AG09319 (cell line): ENCODE results near the gene RBM6.
"Not testable (repeated sequence)": the region's sequence is repeated elsewhere in the genome, so short reads cannot be mapped to it uniquely, and the experiment has no call there.

Experiments
- DNase-seq: peaks from one replicate; pipeline ENCODE4 v3.0.0-alpha.2; 2010; ENCODE audit warnings: low read depth; ENCODE audit errors: extremely low read depth
- TF ChIP-seq, protein P1 (sequence below): IDR thresholded peaks from 2 replicates; pipeline ENCODE4 v1.5.1; 2011; ENCODE audit warnings: low read depth, mild to moderate bottlenecking, inconsistent platforms, low read length, moderate library complexity

RBM6 gene

DNA sequence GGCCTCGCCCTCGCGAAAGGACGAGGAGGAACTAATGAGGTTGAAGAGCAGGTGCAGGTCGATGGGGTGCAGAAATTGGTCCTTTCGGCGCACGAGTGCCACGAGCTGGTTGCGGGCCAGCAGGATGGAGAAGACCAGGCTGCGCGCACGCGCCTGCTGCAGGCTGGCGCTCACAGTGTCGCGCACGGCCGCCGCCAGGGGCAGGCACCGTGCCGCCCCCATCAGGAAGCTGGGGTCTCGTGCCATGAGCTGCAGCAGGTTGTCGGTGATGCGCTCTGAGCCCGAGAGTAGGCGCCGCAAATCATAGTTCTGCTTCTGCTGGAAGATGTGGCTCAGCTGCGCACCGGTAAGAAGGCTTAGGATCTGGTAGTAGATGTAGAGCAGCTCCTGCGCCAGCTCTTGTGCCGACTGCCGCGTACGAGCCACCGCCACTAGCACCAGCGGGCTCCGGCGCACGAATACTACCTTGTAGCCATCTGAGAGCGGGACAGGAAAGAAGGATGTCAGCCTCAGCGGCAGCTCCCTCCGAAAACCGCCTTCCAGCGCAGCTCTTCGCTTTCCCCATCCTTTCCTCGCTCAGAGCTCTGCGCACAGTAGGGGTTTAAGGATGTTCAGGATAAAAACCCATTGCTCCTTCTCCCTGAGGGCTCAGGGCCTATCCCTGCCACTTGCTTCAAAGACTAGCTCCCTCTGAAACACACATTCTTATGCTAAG is 29.4 kb upstream of the RBM6 start:
- TF ChIP-seq, protein P1, sequence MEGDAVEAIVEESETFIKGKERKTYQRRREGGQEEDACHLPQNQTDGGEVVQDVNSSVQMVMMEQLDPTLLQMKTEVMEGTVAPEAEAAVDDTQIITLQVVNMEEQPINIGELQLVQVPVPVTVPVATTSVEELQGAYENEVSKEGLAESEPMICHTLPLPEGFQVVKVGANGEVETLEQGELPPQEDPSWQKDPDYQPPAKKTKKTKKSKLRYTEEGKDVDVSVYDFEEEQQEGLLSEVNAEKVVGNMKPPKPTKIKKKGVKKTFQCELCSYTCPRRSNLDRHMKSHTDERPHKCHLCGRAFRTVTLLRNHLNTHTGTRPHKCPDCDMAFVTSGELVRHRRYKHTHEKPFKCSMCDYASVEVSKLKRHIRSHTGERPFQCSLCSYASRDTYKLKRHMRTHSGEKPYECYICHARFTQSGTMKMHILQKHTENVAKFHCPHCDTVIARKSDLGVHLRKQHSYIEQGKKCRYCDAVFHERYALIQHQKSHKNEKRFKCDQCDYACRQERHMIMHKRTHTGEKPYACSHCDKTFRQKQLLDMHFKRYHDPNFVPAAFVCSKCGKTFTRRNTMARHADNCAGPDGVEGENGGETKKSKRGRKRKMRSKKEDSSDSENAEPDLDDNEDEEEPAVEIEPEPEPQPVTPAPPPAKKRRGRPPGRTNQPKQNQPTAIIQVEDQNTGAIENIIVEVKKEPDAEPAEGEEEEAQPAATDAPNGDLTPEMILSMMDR, result no peak
- DNase-seq, result no peak

DNA sequence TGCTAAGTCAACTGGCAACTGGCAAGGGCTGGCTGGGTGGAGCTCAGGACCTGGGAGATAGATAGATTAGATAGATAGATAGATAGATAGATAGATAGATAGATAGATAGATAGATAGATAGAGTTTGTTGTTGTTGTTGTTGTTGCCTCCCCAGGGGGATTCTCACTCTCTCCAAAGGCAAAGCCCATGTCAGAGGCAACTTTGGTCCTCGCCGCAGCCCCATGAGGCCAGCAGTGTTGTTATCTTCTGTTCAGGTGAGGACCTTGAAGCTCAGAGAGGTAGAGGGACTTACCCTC is 28.9 kb upstream of the RBM6 start:
- DNase-seq, result no peak
- TF ChIP-seq, protein P1, result no peak

DNA sequence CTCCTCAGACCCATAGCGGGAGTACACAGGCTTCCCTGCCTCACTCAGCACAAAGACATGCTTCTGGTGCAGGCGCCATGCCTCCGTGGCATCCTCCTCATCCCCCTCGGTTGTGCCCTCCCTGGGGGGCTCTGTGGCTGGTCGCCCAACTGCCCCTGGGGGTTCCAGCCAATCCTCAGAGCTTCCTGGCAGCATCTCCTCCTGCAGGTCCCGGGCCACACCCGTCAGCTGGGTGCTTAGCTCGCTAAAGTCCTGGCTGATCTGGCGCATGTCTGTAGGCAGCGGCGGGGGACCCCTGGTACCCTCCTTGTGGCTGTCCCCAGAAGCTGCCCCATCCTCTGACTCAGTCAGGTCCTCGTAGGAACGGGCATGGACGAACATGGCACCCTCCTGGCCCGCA is 28.3 kb upstream of the RBM6 start:
- DNase-seq, result no peak
- TF ChIP-seq, protein P1, result no peak

DNA sequence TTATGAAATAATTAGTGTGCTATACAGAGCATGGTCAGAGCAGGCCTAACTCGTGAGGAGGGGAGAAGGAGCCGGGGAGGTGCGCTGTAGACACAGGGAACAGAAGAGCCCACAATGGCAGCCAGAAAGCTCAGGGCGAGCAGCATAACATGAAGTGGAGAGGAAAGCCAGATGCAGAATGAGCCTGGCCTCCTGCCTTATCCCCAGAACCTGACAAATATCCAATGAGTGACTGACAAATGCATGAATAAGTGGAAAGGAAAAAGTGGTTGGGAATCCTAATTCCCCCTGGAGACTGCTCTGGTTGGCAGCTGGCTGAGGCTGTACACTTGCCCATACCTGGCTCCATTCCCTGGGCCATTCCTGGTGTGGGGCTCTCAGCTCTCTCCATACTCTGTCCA is 27.1 kb upstream of the RBM6 start:
- DNase-seq, result no peak
- TF ChIP-seq, protein P1, result no peak

DNA sequence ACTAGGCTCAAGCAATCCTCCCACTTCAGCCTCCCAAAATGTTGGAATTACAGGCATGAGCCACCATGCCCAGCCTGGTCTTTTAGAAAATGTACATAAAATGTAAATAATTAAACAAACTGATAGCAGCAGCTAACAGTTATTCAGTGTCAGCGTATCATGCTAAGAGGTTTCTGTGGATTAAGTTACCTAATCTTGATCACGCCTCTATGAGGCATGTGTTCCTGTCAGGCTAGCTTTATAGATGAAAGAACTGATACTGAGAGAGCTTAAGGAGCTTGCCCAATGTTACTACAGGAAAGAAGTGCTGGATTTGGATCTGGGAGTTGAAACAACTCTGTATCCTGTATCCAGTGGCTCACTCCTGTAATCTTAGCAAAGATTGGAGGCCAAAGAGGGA is 25.0 kb upstream of the RBM6 start:
- TF ChIP-seq, protein P1, result no peak
- DNase-seq, result no peak

DNA sequence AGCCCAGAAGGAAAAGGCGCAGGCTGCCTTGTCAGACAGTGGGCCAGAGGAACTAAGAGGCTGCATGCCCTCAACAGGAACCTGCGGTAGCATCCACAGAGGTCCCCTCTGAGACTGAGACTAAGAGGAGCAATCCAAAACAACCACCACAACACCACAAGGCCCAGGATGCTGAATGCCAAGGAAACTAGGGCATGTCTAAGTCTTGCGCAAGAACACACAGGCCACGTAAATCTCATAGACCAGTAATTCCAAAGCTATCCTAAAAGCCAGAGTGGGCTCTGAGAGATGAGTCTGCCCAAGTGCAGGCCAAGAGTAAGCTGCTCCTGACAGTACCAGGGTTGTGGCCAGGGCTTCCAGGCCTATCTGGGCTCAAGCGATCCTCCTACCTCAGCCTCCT is 23.3 kb upstream of the RBM6 start:
- TF ChIP-seq, protein P1, result no peak
- no peak for DNase-seq

DNA sequence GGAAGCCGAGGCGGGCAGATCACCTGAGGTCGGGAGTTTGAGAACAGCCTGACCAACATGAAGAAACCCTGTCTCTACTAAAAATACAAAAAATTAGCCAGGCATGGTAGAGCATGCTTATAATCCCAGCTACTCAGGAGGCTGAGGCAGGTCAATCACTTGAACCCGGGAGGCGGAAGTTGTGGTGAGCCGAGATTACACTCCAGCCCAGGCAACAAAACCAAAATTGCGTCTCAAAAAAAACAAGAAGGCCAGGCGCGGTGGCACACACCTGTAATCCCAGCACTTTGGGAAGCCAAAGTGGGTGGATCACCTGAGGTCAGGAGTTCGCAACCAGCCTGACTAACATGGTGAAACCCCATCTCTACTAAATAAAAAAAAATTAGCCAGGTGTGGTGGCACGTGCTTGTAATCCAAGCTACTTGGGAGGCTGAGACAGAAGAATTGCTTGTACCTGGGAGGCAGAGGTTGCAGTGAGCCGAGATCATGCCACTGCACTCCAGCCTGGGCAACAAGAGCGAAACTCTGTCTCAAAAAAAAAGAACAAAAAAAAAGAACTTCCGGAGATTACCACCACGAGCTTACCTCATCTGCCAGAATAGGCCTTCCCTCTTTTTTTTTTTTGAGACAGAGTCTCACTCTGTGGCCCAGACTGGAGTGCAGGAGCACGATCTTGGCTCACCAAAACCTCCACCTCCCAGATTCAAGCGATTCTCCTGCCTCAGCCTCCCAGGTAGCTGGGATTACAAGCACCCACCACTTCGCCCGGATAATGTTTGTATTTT is 22.0 kb upstream of the RBM6 start:
- not testable (repeated sequence) for DNase-seq
